Inflammatory macrophage treated with lipopolysaccharide for 4 hours (primary cell): ENCODE data around the gene VENTX.
A peak's percentile ranks its signal among the peaks of the same experiment; 100 is the strongest.
"Not testable (repeated sequence)": the region's sequence is repeated elsewhere in the genome, so short reads cannot be mapped to it uniquely, and the experiment has no call there.

Experiments used
- DNase-seq: peaks from one replicate; pipeline ENCODE4 v3.0.0-alpha.2; 2020

VENTX gene

DNA sequence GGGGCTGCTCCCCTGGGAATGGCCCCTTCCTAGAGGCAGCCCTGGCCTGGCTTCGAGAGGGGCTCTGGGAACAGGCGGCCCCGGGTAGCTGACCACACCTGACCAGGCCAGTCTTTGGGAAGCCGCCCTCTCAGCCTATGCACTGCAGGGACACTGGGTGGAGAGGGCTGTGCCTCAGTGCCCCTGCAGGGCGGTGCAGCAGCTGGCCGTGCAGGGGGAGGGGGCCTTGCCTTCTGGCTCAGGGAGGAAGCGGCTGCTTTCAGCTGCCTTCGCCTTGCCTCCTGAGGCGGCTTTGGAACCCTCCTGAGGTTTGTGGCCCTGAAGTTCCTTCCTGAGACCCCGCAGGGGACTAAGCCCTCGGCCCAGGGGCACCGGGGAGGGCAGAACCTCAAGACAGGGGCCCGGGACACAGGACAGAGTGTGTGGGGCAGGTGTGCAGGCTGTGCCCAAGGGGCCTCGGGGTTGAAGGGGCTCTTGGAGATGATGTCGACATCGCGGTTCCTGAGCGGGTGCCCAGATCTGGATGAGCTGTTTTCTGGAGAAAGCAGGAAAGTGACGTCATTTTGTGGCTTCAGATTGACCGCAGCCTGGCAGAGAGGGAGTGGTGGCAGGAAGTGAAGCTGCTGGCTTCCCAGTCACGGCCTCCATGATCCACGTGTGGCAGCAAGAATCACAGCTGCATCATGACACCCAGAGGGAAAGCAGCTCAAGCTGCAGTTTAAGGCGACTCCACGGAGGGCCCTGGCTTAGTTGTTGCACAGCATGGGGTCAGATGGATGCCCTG lies 21.4 kb downstream of the VENTX start:
- peak; percentile 99 for DNase-seq

DNA sequence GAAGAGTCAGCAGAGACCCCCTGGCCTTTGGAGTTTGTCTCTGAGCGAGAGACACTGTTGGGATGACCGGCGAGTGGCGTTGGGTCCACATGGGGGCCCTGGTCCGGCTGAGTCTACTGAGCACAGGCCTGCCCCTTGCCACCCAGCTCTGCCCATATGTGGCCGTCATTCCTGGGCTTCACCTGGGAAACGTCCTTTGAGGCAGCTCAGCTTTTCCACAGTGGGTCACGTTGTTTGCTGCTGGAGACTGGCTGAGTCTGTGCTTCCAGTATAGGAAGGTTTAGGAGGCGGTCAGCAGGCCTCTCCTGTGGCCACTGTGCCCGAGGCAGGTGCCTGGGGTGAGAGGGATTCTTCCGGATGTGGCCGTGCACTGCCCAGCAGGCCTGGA lies 21.9 kb downstream of the VENTX start:
- no peak for DNase-seq

DNA sequence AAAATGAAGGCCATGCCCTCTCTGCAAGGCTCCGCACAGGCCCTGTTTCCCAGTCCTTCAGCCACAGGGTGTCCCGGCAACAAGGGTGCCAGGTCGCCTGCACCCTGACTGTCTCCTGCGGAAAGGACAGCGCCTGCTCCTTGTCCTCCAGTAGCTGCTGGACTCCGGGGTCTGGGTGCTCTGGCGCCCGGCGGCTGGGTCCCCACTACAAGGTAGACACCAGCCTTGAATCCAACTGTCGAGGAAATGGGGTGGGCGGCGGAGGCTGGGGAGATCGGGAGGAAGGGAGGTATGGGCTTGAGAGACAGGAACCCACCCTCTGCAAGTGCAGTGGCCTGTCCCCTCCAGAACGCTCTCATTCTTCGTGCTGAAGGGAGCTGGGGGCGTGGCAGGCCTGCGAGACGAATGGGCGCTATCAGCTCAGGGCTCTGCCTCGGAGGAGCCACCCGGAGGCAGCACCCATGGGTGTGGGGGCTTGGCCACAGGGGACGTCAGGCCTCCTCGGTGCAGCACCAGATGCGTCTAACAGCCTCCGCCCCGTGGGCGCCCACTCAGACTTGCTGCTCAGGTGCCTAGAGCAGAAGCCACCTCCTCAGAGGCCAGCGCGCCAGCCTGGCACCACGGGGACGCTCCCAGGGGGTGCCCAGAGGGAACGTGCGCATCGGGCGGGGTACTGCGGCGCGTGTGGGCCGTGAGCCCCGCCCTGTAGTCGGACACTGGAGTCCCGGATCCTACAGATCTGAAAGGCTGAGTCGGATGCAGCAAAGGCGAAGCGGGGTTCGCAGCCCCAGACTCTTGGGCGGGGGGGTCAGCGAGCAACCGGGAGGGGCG lies 23.5 kb downstream of the VENTX start:
- DNase-seq, result peak; percentile 69

DNA sequence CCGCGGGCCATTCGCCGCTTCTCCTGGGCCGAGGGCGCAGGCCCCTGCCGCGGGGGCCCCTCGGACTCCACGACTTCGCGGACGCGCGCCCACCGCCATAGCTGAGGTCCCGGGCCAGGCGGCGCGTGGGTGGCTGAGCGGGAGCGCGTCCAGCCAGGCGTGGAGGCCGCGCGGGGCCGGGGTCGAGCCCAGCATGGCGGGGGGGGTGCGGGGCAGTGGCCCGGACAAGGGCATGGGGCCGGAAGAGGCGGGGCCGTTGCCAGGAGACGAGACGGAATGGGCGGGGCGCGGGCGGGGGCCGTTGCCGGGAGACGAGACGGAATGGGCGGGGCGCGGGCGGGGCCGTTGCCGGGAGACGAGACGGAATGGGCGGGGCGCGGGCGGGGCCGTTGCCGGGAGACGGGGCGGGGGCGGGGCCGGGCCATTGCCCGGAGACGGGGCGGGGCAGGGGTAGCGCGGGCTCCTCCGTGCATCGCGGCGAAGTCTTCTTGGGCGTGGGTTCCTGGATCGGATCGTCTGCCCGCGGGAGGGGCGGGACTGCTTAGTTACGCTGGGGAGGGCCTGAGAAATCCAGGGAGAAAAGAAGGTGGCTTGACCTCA lies 24.2 kb downstream of the VENTX start:
- peak; percentile 75 for DNase-seq

DNA sequence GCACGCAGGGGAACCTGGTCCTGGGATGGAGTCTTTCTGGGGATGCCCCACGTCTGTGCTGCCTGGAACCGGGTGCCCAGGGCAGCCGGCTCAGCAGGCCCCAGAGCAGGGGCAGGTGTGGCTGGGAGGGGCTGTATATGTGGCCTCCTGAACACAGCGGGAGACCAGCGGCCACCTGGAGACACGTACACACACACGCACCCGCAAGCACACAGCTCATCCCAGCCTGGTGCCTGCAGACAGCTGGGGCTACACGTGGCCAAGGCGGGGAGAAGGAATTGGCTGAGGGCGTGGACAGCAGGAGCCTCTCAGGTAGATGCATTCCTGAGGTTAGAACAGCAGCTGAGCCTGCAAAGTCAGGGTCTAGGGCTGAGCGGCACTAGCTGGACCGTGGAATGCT lies 25.0 kb downstream of the VENTX start:
- no peak for DNase-seq

DNA sequence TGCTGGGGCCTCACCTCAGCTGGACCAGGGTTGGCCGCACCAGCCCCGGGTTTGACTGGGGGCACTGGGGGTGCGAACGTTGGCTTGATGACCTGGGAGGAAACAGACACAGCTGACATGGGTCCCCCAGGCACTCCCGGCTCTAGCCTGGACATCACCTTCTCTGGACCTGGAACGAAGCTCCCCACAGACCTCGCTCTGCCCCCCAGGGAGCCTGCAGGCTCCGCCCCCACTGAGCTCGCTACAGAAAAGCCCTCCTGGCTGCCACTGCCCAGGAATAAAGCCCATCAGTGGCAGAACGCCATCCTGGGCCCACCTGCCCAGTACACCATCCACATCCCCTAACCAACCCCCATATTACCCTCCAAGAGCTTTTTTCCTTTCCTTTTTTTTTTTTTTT lies 26.0 kb downstream of the VENTX start:
- no peak for DNase-seq

DNA sequence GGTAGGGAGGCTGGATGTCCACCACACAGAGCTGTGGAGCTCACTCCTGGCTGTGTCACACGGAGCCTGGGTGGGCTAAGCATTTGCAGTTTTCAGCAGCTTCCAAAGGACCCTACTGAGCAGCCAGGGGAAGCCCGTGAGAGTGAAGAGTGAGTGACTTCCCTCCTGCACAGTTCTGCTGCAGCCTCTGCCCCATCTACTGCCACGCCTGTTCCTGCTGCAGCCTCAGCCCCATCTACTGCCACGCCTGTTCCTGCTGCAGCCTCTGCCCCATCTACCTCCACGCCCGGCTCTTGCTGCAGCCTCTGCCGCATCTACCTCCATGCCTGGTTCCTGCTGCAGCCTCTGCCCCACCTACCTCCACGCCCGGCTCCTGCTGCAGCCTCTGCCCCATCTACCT lies 26.8 kb downstream of the VENTX start:
- peak; percentile 57 for DNase-seq

DNA sequence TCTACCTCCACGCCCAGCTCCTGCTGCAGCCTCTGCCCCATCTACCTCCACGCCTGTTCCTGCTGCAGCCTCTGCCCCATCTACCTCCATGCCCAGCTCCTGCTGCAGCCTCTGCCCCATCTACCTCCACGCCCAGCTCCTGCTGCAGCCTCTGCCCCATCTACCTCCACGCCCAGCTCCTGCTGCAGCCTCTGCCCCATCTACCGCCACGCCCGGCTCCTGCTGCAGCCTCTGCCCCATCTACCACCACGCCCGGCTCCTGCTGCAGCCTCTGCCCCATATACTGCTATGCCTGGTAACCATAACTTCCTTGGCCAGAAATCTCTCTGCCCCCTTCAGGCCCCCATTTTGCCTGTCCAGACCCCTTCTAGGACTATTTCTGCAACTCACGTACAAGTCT lies 27.4 kb downstream of the VENTX start:
- not testable (repeated sequence) for DNase-seq

DNA sequence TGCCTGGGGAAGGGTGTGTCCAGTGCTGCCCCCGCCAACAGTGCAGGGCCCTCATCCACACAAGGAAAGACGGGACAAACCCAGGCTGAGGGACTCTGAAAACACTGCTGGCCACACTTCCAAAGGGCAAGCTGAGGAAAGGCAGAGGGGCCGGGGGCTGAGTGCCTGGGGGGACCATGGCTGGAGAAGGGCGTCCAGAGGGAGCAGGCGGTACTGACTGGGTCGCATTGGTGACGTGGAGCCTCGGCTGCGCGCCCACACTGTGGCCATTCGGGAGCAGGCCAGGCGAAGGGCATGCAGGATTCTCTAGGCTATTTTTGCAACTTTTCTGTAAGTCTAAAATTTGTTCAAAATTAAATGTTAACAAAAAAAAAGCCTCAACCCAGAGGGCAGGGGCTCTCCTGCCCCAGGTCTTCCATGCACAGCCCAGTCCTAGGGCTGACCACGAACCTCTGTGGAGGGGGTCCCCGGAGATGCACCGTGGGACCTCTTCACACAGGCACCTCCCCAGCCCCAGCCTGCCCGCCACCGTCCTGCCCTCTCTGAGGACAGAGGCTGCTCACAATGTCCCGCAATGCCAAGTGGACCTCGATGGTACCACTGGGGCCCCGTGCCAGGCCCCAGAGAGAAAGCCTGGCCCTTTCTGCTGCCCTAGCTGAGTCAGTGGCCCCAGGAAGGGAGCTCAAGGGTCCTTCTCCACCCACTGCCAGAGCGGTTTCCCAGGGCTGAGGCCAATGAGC lies 28.6 kb downstream of the VENTX start:
- DNase-seq, result no peak

DNA sequence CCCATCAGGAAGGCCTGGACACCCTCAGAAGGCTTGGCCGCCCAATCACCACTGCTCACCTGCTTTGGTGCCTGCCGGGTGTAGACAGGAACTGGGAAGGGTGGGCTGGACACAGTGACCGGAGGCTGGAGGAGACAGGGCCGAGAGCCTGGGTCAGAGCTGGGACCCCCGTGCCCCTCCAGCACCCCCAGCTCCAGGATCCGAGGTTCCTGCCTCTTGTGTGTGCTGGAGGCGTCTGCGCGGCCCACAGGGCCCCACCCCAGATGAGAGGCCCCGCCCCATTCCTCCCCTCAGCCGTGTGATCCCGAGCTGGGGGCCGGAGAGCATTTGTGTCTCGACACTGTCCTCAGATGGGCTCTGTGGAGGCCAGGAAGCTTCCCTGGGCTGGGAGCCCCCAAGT lies 29.6 kb downstream of the VENTX start:
- no peak for DNase-seq

DNA sequence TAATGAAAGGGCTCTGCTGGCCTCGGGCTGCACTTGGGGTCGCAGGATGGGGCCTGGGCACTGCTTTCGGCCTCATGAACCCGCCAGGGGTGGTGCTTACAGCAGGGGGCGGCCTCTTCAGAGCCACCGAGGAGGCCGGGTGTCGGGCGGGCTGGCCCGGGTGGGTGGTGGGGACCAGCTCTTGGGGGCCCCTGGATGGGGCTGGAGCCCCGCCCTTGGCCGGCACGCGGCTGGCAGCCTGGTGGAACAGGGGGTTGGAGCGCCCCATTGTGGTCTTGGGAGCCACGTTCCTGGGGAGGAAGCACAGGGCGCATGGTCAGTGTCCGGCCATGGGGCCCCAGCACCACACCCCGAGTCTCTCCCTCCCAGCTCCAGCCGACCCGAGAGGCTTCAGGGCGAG lies 30.2 kb downstream of the VENTX start:
- DNase-seq, result no peak

DNA sequence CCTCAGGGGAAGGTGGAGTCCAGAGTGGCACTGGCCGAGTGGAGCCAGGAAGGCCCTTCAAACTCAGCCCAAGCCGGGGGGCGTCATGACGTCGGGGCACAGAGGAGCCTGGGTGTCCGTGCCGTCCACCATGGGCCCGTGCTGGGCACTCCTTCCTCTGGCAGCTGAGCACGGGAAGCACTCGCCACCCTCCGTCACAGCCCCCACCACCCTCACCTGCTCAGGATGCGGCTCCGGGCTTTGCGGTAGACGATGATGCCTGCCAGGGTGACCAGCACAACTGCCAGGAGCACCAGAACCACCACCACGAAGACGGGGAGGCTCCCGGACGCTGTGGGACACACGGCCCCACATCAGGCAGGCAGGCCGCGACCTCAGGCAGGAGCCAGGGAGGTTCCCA lies 30.9 kb downstream of the VENTX start:
- DNase-seq, result no peak

DNA sequence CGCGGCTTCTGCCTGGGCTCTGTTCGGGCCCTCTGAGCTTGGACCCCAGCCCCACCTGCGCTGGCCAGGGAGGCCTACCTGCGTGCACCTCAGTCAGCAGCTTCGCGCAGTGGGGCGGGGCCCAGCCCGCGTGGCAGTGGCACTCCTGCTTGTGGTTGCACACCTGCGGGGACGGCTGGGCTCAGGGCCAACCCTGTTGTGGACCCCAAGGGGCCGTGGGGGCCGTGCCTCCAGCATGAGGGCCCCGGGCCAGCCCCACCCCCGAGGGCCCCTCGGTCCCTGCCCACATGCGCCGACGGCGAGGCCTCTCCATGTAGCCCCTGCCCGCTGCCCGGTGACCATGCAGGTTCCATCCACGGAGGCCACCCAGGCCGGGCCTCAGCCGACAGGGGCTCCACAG lies 31.7 kb downstream of the VENTX start:
- no peak for DNase-seq

DNA sequence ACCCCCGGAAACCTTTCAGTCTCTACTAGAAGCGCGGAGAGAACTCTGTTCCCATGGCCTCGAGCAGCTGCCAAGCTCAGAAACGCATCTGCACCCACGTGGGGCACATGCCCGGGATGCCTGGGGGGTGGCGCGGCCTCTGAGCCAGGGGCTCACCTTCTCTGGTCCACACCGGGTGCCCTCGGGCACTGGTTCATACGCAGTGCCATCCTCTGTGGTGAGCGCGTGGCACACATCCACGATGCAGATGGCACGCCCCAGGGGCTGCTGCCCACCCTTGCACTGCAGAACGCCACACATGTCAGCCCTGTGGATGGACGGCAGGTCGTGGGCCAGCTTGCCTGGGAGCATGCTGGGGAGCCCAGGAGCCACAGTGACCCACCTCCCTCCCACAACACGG lies 32.5 kb downstream of the VENTX start:
- DNase-seq, result no peak

DNA sequence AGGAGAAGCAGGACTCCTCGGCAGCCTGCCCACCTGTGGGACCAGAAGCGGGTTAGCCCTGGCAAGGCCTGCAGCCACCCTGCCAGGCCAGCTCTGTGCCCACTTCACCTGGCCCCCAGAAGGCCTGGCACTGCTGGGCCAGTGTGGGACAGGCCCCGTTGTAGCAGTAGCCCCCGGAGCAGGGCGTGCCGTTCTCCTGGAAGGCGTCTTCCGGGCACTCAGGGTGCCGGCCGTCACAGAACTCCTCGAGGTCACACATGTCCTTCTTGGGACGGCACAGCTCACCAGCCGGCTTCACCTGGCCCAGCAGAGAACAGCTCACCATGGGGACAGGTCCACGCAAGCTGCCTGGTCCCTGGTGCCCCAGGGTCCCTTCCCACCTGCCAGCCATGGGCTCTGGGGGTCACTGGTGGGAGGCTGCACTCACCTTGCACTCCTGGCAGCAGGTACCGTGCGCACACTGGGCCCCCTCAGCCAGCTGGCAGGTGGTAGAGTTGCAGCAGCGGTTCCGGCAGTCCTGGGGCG lies 33.2 kb downstream of the VENTX start:
- no peak for DNase-seq

DNA sequence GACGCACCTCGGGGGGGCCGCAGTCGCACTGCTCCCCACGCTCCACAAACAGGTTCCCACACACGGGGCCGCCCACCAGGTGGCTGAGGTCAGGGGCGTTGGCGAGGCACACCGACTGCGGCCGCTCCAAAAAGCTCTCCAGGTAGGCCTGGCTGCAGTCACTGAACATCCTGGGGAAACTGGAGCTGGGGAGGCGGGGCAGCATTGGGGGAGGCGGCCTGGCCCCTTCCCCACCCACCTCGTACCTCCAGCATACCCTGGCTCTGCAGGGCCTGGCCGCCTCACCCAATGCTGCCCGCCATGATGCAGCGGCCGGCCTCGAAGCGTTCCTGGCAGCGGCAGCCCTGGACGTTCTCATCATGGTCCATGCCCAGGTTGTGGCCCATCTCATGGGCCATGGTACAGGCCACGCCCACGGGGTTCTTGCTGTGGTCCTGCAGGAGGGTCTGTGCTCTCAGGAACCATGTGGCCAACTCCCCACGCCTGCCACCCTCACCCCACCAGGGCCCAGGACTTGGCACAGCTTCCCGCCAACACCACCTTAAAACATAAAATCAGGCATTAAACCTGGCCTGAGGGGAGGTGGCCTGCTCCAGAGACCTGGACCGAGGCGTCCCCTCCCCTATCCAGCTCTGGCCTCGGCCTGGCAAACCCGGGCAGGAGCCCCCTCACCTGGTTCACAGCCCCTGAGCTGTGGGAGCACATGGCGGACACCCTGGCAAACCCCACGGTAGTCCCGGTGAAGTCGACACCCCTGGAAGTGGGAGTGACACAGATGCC lies 34.1 kb downstream of the VENTX start:
- DNase-seq, result no peak

DNA sequence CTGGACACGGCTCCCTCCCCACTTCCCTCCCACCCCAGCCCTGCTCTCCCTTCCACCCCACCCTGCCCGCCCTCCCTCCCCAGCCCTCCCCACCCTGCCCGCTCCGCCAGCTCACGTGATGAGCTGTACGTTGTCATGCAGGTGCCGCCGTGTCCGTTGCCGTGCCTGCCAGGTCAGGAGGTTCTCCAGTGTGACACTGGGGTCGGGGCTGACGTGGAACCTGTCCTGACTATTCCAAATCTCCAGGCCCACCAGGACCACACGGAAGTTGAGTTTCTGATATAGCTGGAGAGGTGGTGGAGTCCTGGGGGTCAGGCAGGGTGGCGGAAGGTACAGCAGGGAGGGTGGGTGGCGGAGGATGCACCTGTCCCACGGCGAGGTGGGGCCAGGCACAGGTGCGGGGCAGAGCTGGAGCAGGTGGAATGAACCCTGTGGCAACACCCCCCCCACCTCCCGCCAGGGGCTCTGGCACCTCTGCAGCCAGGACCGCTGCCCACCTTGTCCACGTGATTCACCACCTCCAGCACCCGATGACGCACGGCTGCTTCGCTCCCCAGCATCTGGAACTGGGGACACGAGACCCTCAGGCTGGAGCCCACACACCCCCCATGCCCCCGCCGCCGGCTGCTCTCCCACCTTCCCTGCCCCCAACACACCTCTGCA lies 34.8 kb downstream of the VENTX start:
- no peak for DNase-seq

DNA sequence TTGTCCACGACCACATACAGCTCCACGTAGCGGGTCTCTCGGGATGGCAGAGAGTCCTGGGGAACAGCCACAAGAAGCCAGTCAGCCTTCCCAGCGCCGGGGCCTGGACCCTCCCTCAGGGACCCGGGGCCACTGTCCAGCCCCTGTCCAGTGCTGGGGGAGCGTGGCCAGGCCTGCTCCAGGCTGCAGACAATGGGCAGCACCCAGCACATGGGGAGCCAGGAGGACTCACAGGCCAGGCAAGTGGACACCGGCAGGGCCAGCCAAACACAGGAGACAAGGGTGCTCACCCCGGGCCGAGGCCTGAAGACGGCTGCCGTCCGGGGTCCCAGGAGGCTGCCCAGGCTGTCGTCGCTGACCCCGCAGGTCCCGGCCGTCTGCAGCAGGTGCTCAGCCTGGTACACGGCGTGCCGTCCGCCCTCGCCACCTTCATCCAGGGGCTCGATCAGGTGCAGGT lies 35.3 kb downstream of the VENTX start:
- no peak for DNase-seq

DNA sequence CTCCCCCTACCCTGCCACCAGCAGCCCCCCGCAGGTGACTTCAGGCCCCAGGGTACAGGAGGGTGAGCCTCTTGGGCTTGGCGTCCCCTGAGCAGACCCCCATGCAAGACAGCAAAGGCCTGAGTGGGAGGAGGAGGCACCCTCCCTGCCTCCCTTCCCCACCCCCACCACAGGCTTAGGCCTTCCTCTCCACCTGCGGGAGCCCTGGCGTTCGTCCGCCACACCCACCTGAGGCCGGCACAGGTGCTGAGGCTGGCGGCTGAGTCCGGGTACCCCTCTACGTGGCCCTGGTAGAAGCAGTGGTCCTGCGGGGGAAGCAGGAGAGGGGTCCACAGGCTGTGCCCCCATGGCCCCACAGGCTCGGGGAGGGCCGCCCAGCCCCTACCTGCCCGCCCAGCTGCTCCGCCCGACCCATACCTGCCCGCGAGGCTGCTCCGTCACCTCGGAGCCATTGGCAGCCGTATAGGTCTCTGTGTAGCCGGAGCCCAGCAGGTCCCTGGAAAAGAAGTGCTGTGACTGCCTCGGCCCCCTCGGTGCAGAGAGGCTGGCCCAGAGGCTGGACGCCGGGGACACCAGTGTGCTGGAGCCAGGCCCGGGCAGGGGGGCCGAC lies 36.0 kb downstream of the VENTX start:
- no peak for DNase-seq

DNA sequence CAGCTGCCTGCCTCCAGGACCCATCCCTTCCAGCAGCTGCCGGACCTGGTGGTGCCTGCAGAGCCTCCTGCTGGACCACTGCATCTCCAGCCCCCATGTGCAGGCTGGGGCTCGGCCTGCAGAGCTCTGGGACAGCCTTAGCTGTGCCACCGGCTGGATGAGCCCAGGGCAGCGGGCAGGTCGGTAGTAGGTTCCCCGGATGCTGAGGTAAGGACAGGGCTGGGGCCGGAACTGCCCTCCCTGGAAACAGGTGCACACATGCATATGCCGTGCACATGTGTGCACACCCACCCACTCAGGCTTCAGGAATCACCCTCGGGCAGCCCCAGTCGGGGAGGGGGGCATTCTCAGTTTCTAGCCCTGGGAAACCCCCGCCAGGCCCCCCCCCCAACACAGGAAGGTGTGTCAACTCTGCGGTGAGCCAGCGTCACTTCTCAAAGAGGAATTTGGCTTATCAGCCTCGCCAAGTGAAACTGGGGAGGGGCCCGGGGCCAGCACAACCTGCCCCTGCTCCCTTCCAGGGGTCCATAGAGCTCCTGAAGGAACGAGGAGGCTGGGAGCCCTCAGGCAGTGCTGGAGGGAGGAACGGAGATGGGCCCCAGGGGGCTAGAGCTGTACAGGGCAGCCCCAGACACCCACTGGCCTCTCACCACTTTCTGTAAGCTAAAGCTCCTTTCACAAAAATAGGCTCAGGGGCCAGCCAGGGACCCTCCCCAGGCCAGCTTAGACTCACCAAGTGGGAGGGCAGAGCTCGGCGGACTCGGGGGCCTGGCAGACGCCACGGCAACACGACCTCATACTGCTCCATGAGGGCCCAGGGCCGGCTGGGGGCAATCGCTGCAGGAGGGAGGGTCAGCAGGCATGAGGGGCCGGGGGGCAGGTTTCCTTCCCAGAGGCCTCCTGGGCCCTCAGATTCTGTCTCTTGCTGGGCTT lies 37.4 kb downstream of the VENTX start:
- peak; percentile 25 for DNase-seq
